Parathyroid adenoma (tissue), 2 donors: ENCODE measurements around the gene CLRN2.

Experiments used
- H2AFZ ChIP-seq: fragments of 300-600 bp; sonication (generic); one replicate; pipeline ENCODE4 v1.7.0; 2017; ENCODE audit warnings: antibody characterized with exemption, mild to moderate bottlenecking
- H3K27ac ChIP-seq: fragments of 300-600 bp; sonication (generic); one replicate; pipeline ENCODE4 v1.7.0; 2017
- H3K27me3 ChIP-seq: fragments of 300-600 bp; sonication (generic); one replicate; pipeline ENCODE4 v1.7.0; 2017; ENCODE audit warnings: low read length; ENCODE audit not compliant: control insufficient read depth, insufficient read depth
- H3K36me3 ChIP-seq: fragments of 300-600 bp; sonication (generic); one replicate; pipeline ENCODE4 v1.7.0; 2017; ENCODE audit warnings: low read length; ENCODE audit not compliant: control insufficient read depth, insufficient read depth
- H3K4me1 ChIP-seq: fragments of 300-600 bp; sonication (generic); one replicate; pipeline ENCODE4 v1.7.0; 2017; ENCODE audit warnings: control low read depth
- H3K4me2 ChIP-seq: fragments of 300-600 bp; sonication (generic); one replicate; pipeline ENCODE4 v1.7.0; 2017; ENCODE audit warnings: low read length
- H3K4me3 ChIP-seq: fragments of 300-600 bp; sonication (generic); one replicate; pipeline ENCODE4 v1.7.0; 2017; ENCODE audit warnings: low read depth, low read length
- H3K79me2 ChIP-seq: fragments of 300-600 bp; sonication (generic); one replicate; pipeline ENCODE4 v1.7.0; 2017; ENCODE audit warnings: control low read depth
- H3K9ac ChIP-seq: fragments of 300-600 bp; sonication (generic); one replicate; pipeline ENCODE4 v1.7.0; 2017; ENCODE audit warnings: mild to moderate bottlenecking
- H3K9me3 ChIP-seq: fragments of 300-600 bp; sonication (generic); one replicate; pipeline ENCODE4 v1.7.0; 2017; ENCODE audit warnings: low read length; ENCODE audit not compliant: control insufficient read depth
- TF ChIP-seq, protein P1 (sequence below): fragments of 300-600 bp; sonication (generic); IDR thresholded peaks from one replicate; pipeline ENCODE4 v1.7.0; 2017; ENCODE audit warnings: antibody characterized with exemption, mild to moderate bottlenecking
- donor health status: primary hyperparathyroidism.

CLRN2 gene

DNA sequence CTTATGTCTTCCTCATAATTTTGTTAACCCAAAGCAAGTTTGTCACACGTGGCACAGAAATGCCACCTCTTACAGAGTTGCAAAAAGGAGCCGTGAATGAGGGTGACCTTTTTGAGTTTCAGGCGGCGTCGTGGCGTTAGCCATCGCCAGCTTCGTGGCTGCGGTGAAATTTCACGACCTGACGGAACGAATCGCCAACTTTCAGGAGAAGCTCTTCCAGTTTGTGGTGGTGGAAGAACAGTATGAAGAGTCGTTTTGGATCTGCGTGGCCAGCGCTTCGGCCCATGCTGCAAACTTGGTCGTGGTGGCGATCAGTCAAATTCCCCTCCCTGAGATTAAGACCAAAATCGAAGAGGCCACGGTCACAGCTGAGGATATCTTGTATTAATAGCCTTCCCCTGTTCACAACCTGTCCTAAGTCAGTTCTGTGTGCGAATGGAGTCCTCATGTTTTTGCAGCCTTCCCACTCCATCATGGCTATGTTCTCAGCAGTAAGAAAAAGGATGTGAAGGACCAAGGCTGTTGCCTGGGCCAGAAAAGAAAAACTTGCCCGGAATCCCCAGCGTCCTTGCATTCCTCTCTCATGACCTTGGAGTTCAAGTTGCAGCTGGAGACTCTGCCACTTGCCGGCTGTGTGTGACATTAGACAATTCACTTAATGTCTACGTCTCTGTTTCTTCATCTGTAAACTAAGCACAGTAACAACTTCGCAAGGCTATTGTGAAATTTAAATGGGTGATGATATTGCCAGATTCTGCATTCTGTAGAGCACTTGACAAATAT, 11.9 kb downstream of the CLRN2 start:
- Histone ChIP-seq H3K4me1 (no peaks in the 10 kb centered on the region), H3K36me3 (no peaks in the 10 kb centered on the region), H3K9ac (no peak overlapping the region), H3K27ac (no peak overlapping the region), H3K27me3 (no peaks in the 10 kb centered on the region), H3K79me2 (no peaks in the 10 kb centered on the region), H2AFZ (no peak overlapping the region), H3K4me3 (no peak overlapping the region), H3K9me3 (no peaks in the 10 kb centered on the region), H3K4me2 (no peak overlapping the region)
- TF ChIP-seq, protein P1, sequence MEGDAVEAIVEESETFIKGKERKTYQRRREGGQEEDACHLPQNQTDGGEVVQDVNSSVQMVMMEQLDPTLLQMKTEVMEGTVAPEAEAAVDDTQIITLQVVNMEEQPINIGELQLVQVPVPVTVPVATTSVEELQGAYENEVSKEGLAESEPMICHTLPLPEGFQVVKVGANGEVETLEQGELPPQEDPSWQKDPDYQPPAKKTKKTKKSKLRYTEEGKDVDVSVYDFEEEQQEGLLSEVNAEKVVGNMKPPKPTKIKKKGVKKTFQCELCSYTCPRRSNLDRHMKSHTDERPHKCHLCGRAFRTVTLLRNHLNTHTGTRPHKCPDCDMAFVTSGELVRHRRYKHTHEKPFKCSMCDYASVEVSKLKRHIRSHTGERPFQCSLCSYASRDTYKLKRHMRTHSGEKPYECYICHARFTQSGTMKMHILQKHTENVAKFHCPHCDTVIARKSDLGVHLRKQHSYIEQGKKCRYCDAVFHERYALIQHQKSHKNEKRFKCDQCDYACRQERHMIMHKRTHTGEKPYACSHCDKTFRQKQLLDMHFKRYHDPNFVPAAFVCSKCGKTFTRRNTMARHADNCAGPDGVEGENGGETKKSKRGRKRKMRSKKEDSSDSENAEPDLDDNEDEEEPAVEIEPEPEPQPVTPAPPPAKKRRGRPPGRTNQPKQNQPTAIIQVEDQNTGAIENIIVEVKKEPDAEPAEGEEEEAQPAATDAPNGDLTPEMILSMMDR: no peak

DNA sequence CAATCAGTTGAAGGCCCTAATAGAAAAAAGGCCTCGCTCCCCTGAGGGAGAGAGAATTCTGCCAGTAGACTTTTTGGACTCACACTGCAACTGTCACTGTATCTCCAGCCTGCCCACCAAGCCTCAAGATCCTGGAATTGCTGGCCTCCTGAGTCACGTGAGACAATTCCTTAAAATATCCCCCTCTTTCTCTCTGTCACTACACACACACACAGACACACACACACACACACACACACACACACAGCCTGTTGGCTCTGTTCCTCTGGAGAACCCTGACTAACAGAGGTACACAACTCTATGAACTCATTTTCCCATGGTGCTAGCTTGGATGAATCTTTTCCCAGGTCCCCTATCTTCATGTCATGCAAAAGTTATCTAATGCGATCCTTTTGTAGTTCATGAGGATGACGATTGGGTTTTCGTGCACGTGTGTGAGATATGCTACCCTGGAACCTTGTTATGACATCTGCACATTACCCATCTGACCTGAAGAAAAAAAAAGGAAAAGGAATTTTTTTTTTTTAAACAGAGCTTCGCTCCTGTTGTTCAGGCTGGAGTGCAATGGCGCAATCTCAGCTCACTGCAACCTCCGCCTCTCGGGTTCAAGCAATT, 13.7 kb downstream of the CLRN2 start:
- no peaks in the 10 kb centered on the region for H3K4me1 ChIP-seq

DNA sequence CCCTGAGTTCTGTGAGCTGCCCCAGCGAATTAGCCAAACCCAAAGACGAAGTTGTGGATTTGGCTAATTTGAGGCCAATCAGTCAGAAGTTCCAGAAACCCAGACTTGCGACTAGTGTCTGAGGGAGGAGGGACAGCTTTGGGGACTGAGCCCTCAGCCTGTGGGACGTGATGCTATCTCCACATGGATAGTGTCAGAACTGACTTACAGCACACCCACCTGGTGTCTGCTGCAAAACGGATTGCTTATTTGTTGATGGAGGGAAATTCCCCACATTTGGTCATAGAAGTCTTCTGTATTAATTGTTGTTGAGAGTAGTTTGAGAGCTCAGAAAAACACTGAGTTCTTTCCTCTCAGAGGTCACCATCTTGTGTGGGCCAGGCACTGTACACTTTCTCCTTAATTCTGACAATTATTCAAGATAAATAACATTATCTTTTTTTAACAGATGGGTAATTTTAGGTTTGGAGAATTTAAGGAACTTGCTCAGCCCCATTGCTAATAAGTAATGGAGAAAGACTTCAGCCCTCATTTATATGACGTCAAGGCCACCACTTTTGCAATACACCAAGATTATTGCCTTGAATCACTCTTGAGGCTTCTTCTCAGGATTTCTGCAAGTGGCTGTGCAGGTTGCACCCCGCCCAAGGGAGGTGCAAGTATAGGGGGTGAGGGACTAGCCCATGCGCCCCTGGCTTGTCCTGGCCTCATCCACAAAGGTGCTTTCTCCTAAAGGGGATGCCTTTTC, 16.7 kb downstream of the CLRN2 start:
- Histone ChIP-seq H3K27ac (no peak overlapping the region), H3K4me2 (no peak overlapping the region), H3K4me3 (no peak overlapping the region), H3K4me1 (no peaks in the 10 kb centered on the region), H3K27me3 (no peaks in the 10 kb centered on the region), H3K79me2 (no peaks in the 10 kb centered on the region), H2AFZ (no peak overlapping the region), H3K9ac (no peak overlapping the region), H3K9me3 (no peaks in the 10 kb centered on the region), H3K36me3 (no peaks in the 10 kb centered on the region)
- TF ChIP-seq, protein P1: no peak

More for the DNA sequence above, 13.7 kb downstream of the CLRN2 start:
- H2AFZ ChIP-seq: no peak overlapping the region
- H3K36me3 ChIP-seq: no peaks in the 10 kb centered on the region
- TF ChIP-seq, protein P1: no peak
- H3K9ac ChIP-seq: no peak overlapping the region
- no peak overlapping the region for H3K4me3 ChIP-seq
- H3K79me2 ChIP-seq: no peaks in the 10 kb centered on the region
- H3K27me3 ChIP-seq: no peaks in the 10 kb centered on the region
- H3K9me3 ChIP-seq: no peaks in the 10 kb centered on the region
- no peak overlapping the region for H3K27ac ChIP-seq
- H3K4me2 ChIP-seq: no peak overlapping the region

DNA sequence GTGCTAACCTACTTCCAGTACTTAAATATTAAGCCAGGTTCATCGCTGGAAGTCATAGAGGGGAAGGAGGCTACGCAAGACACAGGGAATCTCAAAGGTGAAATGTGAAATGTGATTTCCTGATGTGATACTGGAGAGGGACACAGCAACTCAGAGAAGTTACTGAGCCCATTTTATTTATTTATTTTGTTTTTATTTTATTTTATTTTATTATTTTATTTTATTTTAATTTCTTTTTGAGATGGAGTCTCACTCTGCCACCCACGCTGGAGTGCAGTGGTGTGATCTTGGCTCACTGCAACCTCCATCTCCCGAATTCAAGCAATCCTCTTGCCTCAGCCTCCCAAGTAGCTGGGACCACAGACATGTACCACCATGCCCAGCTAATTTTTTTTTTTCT, 19.7 kb downstream of the CLRN2 start:
- no peaks in the 10 kb centered on the region for H3K27me3 ChIP-seq
- no peak overlapping the region for H3K4me3 ChIP-seq
- H3K36me3 ChIP-seq: no peaks in the 10 kb centered on the region
- no peak overlapping the region for H2AFZ ChIP-seq
- no peak overlapping the region for H3K4me2 ChIP-seq
- no peaks in the 10 kb centered on the region for H3K9me3 ChIP-seq
- no peak overlapping the region for H3K27ac ChIP-seq
- TF ChIP-seq, protein P1: no peak
- H3K4me1 ChIP-seq: no peaks in the 10 kb centered on the region
- no peak overlapping the region for H3K9ac ChIP-seq
- no peaks in the 10 kb centered on the region for H3K79me2 ChIP-seq
